Spleen (tissue), 7 donors: ENCODE measurements around the gene SLC25A34.

Source experiments
- CTCF ChIP-seq, 11 experiments: fragments of 200-600 bp in 7 of 11; fragments of 450-650 bp in 4 of 11; sonication (generic) in 4 of 11; IDR thresholded peaks in 8 of 11; conservative IDR thresholded peaks in 3 of 11; 1 replicate in 7 of 11; 2 replicates in 4 of 11; pipeline versions ENCODE4 v1.4.0 to v1.8.0; 2016 to 2021; ENCODE audit warnings: antibody characterized with exemption in 11 of 11, inconsistent platforms in 4 of 11, mild to moderate bottlenecking in 1 of 11
- POLR2A ChIP-seq, 3 donors: fragments of 450-650 bp; IDR thresholded peaks; one replicate each; pipeline ENCODE4 v1.5.1; 2017; ENCODE audit warnings: antibody characterized with exemption in 3 of 3, mild to moderate bottlenecking in 1 of 3
- donor health status: DM: no; HTN: no; CAD: no; lungs with moderate emphysema.
- donor health status: DM: no; HTN: no; CAD: no.
- donor health status: DM: no; HTN: no; CAD: no.

GRCh38 chr1:15733218-15733725 is 2.8 kb upstream of the SLC25A34 start:
- TF ChIP-seq CTCF (IDR thresholded peaks at IDR 0.05 in 8 of 11, conservative IDR thresholded peaks at IDR 0.05 in 3 of 11) = no peak
- TF ChIP-seq POLR2A (IDR thresholded peaks at IDR 0.05) = no peak
